GM12865 (cell line): ENCODE results near the gene THRB.

Experiments used
- DNase-seq: peaks from one replicate; pipeline ENCODE4 v3.0.0; 2010; ENCODE audit warnings: low read depth
- H3K4me3 ChIP-seq: 2 replicates; pipeline ENCODE4 v1.5.1; 2011; ENCODE audit warnings: mild to moderate bottlenecking, low read depth, low read length, control low read depth
- CTCF ChIP-seq: IDR thresholded peaks from 2 replicates; pipeline ENCODE4 v1.5.1; 2011; ENCODE audit warnings: low read length, control low read depth, low read depth, inconsistent platforms; ENCODE audit not compliant: insufficient read depth; ENCODE audit errors: missing control alignments

The THRB gene

DNA sequence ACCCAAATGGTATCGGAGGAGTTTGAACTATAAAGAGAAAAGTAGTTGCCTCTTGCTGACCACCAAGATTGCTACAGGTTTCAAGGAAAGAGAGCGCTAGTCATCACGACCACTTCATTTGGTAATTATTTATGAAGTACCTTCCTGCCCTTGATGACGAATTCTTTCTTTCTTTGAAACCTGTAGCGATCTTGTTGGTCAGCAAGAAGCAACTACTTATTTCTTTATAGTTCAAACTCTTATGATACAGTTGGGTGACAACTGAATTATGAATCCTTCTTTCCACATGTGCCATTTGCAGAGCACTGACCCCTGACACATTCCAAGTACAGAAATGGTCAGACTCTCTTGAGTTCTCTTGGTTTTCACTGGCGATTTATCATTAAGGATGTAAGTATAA is 46.8 kb downstream of the THRB start:
- no peak for DNase-seq
- no peak overlapping the region for H3K4me3 ChIP-seq
- TF ChIP-seq CTCF, result no peak

- no peak for DNase-seq
- TF ChIP-seq CTCF, result no peak
- H3K4me3 ChIP-seq, result no peak overlapping the region
Observed at GRCh38 chr3:24446032-24446431, 48.6 kb downstream of the THRB start.

DNA sequence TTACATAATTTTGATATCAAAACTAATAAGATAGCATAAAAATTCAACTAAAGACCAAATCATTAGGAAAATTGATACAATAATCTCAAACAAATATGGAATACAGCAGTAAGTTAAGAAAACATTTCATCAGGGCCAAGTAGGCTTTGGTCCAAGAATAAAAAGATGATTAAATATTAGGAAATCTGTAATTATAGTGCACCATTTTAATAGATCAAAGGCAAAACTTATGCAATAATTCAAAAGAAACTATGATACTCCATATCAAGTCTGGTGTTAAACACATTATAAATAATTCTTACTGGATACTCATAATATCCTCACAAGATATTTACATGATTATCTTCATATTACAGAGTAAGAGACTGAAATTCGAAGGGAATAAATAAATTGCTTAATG is 51.2 kb downstream of the THRB start:
- no peak for DNase-seq
- H3K4me3 ChIP-seq, result no peak overlapping the region
- no peak for TF ChIP-seq CTCF

GRCh38 chr3:24440760-24441464 is 53.7 kb downstream of the THRB start:
- no peak overlapping the region for H3K4me3 ChIP-seq
- DNase-seq, result no peak
- no peak for TF ChIP-seq CTCF

DNA sequence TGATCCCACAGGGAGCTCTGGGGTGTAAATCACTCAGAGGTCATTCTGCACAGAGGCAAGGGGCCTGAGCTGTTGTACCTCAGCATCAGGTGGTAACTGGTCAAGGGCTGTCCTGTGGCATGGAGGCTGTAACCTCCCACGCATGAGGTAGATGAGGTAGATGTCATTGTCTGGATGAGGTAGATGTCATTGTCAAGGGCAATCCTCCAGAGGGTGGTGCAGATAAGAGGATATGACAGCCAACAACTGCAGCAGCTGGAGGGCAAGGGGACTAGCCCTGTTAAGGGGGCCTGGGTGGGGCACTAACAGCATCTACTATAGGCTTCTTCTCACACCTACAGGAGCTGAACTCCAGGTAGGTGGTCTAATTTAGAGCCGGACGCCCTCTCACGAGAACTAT is 55.6 kb downstream of the THRB start:
- H3K4me3 ChIP-seq, result no peak overlapping the region
- TF ChIP-seq CTCF, result no peak
- no peak for DNase-seq

DNA sequence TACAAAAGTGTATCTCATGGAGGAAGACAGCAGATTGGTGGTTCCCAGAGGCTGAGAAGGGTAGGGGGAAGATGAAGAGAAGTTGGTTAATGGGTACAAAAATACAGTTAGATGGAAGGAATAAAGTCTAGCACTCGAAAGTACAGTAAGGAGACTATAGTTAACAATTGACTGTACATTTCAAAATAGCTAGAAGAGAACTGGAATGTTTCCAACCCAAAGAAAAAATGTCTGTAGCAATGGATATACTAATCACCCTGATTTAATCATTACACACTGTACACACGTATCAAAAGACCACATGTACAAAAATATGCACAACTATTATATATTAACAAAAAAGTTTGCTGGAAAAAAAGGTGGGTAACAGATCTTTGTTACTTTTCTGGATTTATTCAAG is 57.3 kb downstream of the THRB start:
- no peak for DNase-seq
- H3K4me3 ChIP-seq, result no peak overlapping the region
- no peak for TF ChIP-seq CTCF

GRCh38 chr3:24435584-24435983 is 59.1 kb downstream of the THRB start:
- TF ChIP-seq CTCF, result no peak
- no peak overlapping the region for H3K4me3 ChIP-seq
- DNase-seq, result no peak
